ENCODE data around the gene EDAR. TPM values are rescaled to one million over a fixed set of nuclear protein-coding genes. Genes with fewer than 3 reads are reported as not detected.

EDAR gene
- total RNA-seq, 1 donor from 2014 or later, result not detected

DNA sequence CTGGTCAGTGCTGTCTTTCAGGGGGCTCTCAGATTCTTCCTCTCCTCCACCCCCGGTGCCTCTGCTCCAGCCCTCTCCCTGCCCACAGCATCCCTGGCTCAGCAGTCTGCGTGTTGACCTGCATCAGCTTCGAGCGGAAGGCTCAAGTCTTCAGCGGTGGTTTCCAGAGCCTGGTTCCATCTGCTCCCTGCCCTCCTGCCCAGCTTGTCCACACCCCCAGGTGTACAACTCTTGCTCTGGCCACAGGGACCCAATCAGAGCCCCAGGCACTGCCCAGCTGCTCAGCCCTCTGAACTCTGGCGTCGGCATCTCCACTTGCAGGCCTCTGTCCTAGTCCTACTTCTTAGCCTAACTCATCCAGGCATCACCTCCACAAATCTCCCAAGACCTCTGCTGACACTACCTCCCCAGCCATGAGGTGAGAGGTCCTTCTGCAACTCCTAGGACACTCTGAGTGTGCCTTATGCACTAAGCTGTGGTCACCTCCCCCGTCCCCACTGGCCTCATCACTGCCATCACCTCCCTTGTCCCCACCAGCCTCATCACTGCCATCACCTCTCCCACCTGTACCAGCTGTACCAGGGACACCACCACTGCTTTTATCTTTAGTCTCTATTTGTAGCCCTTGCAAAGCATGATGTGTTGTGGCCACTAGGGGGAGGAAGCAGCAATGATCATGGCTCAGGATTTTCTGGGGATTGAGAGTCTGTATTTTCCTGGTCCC is 60.9 kb downstream of the EDAR start:
- Mint-ChIP-seq H3K9me3 (ENCODE audit: unreplicated experiment) (no peaks in the 10 kb centered on the region), H3K4me1 (ENCODE audit: low read depth, unreplicated experiment) (no peaks in the 10 kb centered on the region), H3K27me3 (ENCODE audit: low read depth, unreplicated experiment) (peaks cover 77% of the 10 kb centered on the region), H3K27ac (ENCODE audit: unreplicated experiment) (no peak overlapping the region), H3K36me3 (ENCODE audit: low read depth, unreplicated experiment) (no peaks in the 10 kb centered on the region), H3K4me3 (ENCODE audit: unreplicated experiment) (no peak overlapping the region)
- Histone ChIP-seq H3K27me3 (ENCODE audit: insufficient read depth, low read length) (peaks cover 29% of the 10 kb centered on the region), H3K4me1 (ENCODE audit: insufficient read depth, low read length) (no peaks in the 10 kb centered on the region), H3K9me3 (ENCODE audit: insufficient read depth, low read depth, low read length) (no peaks in the 10 kb centered on the region), H3K36me3 (ENCODE audit: insufficient read depth, low read length) (no peaks in the 10 kb centered on the region), H3K4me2 (ENCODE audit: low read length) (no peak overlapping the region), H3K79me2 (ENCODE audit: insufficient read depth, low read length) (no peaks in the 10 kb centered on the region), H3K27ac (ENCODE audit: low read depth, low read length) (no peak overlapping the region), H2AFZ (ENCODE audit: low read depth, low read length) (no peak overlapping the region), H4K20me1 (ENCODE audit: insufficient read depth, low read length) (peaks cover 3% of the 10 kb centered on the region), H3K9ac (ENCODE audit: low read length) (no peak overlapping the region), H3K4me3 (ENCODE audit: insufficient read depth, low read depth, low read length) (no peak overlapping the region)
- peak; percentile 25 for DNase-seq (ENCODE audit: low read depth)
- TF ChIP-seq EZH2 (IDR thresholded peaks at IDR 0.05; ENCODE audit: insufficient read depth, low read length), result no peak
- TF ChIP-seq, protein P1, sequence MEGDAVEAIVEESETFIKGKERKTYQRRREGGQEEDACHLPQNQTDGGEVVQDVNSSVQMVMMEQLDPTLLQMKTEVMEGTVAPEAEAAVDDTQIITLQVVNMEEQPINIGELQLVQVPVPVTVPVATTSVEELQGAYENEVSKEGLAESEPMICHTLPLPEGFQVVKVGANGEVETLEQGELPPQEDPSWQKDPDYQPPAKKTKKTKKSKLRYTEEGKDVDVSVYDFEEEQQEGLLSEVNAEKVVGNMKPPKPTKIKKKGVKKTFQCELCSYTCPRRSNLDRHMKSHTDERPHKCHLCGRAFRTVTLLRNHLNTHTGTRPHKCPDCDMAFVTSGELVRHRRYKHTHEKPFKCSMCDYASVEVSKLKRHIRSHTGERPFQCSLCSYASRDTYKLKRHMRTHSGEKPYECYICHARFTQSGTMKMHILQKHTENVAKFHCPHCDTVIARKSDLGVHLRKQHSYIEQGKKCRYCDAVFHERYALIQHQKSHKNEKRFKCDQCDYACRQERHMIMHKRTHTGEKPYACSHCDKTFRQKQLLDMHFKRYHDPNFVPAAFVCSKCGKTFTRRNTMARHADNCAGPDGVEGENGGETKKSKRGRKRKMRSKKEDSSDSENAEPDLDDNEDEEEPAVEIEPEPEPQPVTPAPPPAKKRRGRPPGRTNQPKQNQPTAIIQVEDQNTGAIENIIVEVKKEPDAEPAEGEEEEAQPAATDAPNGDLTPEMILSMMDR (IDR thresholded peaks at IDR 0.05; ENCODE audit: insufficient read depth, low read depth, low read length), result peak; percentile 90
- FAIRE-seq, result peak; percentile 29

GRCh38 chr2:108927405-108927804 is 61.6 kb downstream of the EDAR start:
- no peak for FAIRE-seq
- Histone ChIP-seq H3K79me2 (ENCODE audit: insufficient read depth, low read length) (no peaks in the 10 kb centered on the region), H3K4me3 (ENCODE audit: insufficient read depth, low read depth, low read length) (no peak overlapping the region), H3K9ac (ENCODE audit: low read length) (no peak overlapping the region), H3K9me3 (ENCODE audit: insufficient read depth, low read depth, low read length) (no peaks in the 10 kb centered on the region), H3K4me1 (ENCODE audit: insufficient read depth, low read length) (no peaks in the 10 kb centered on the region), H4K20me1 (ENCODE audit: insufficient read depth, low read length) (peaks cover 3% of the 10 kb centered on the region), H2AFZ (ENCODE audit: low read depth, low read length) (no peak overlapping the region), H3K27ac (ENCODE audit: low read depth, low read length) (no peak overlapping the region), H3K36me3 (ENCODE audit: insufficient read depth, low read length) (no peaks in the 10 kb centered on the region), H3K27me3 (ENCODE audit: insufficient read depth, low read length) (peaks cover 22% of the 10 kb centered on the region), H3K4me2 (ENCODE audit: low read length) (no peak overlapping the region)
- no peak for DNase-seq (ENCODE audit: low read depth)
- H3K4me1 Mint-ChIP-seq (ENCODE audit: low read depth, unreplicated experiment), result no peaks in the 10 kb centered on the region
- H3K9me3 Mint-ChIP-seq (ENCODE audit: unreplicated experiment), result no peaks in the 10 kb centered on the region
- no peak overlapping the region for H3K4me3 Mint-ChIP-seq (ENCODE audit: unreplicated experiment)
- peaks cover 80% of the 10 kb centered on the region for H3K27me3 Mint-ChIP-seq (ENCODE audit: low read depth, unreplicated experiment)
- no peaks in the 10 kb centered on the region for H3K36me3 Mint-ChIP-seq (ENCODE audit: low read depth, unreplicated experiment)
- no peak overlapping the region for H3K27ac Mint-ChIP-seq (ENCODE audit: unreplicated experiment)
- no peak for TF ChIP-seq EZH2 (IDR thresholded peaks at IDR 0.05; ENCODE audit: insufficient read depth, low read length)
- TF ChIP-seq, protein P1 (IDR thresholded peaks at IDR 0.05; ENCODE audit: insufficient read depth, low read depth, low read length), result no peak

Measured in astrocyte (in vitro differentiated cells and primary cell).